ENCODE results near the gene TMEM39B. TPM values are rescaled to one million over a fixed set of nuclear protein-coding genes. Genes with fewer than 3 reads are reported as not detected.

Gene TMEM39B
- total and polyA plus RNA-seq, 8 donors = 2.2 to 9.7 (median 4.7) TPM; not detected in 1

- Histone ChIP-seq H3K27me3 (no peaks in the 10 kb centered on the region), H3K4me1 (peaks cover 8 to 60% (median 33%) of the 10 kb centered on the region in 4 donors), H3K36me3 (peaks cover 0 to 19% (median 11%) of the 10 kb centered on the region in 4 donors), H3K27ac (peak overlapping the region in 3 of 5 donors; percentile 21 to 56 (median 49)), H3K4me3 (no peak overlapping the region), H3K9me3 (no peaks in the 10 kb centered on the region)
- WGBS, 5 donors = 42 to 61% (median 50%) methylated on average over 8 of the region's 8 CpGs
- DNase-seq = no peak
- TF ChIP-seq EP300 (IDR thresholded peaks at IDR 0.05) (no peak), CTCF (IDR thresholded peaks at IDR 0.05) (no peak), POLR2A (IDR thresholded peaks at IDR 0.05) (no peak), POLR2AphosphoS5 (IDR thresholded peaks at IDR 0.05) (no peak)
- intact Hi-C loops (cut with DNase I; ENCODE audit: low total_unique reads) = no loop called here
These were observed 41.0 kb upstream of the TMEM39B start for GRCh38 chr1:32031578-32032274.

GRCh38 chr1:32032275-32032615 is 40.5 kb upstream of the TMEM39B start:
- intact Hi-C loops (cut with DNase I; ENCODE audit: low total_unique reads) = no loop called here
- TF ChIP-seq POLR2A (IDR thresholded peaks at IDR 0.05) = no peak
- no peak for TF ChIP-seq CTCF (IDR thresholded peaks at IDR 0.05)
- TF ChIP-seq EP300 (IDR thresholded peaks at IDR 0.05) = no peak
- TF ChIP-seq POLR2AphosphoS5 (IDR thresholded peaks at IDR 0.05) = no peak
- H3K4me3 ChIP-seq = no peak overlapping the region
- no peaks in the 10 kb centered on the region for H3K27me3 ChIP-seq
- peaks cover 0 to 24% (median 11%) of the 10 kb centered on the region in 4 donors for H3K36me3 ChIP-seq
- WGBS, 5 donors = 28 to 41% (median 35%) methylated on average over 2 of the region's 2 CpGs
- no peak for DNase-seq
- H3K9me3 ChIP-seq = no peaks in the 10 kb centered on the region
- H3K4me1 ChIP-seq = peaks cover 8 to 56% (median 30%) of the 10 kb centered on the region in 4 donors
- H3K27ac ChIP-seq = peak overlapping the region in 2 of 5 donors; percentile 49 to 56

- WGBS, 5 donors = 87 to 95% (median 92%) methylated on average over 3 of the region's 3 CpGs
- Histone ChIP-seq H3K27ac (no peak overlapping the region), H3K27me3 (no peaks in the 10 kb centered on the region), H3K9me3 (no peaks in the 10 kb centered on the region), H3K4me1 (peaks cover 8 to 33% (median 23%) of the 10 kb centered on the region in 4 donors), H3K4me3 (no peak overlapping the region), H3K36me3 (peaks cover 0 to 48% (median 11%) of the 10 kb centered on the region in 4 donors)
- intact Hi-C loops (cut with DNase I; ENCODE audit: low total_unique reads) = no loop called here
- DNase-seq = no peak
- TF ChIP-seq EP300 (IDR thresholded peaks at IDR 0.05) (no peak), CTCF (IDR thresholded peaks at IDR 0.05) (no peak), POLR2AphosphoS5 (IDR thresholded peaks at IDR 0.05) (no peak), POLR2A (IDR thresholded peaks at IDR 0.05) (no peak)
These were observed 37.6 kb upstream of the TMEM39B start for GRCh38 chr1:32035119-32035518.

- Histone ChIP-seq H3K27ac (no peak overlapping the region), H3K9me3 (no peaks in the 10 kb centered on the region), H3K27me3 (no peaks in the 10 kb centered on the region), H3K4me1 (peaks cover 0 to 4% (median 0%) of the 10 kb centered on the region in 4 donors), H3K36me3 (peaks cover 0 to 61% (median 0%) of the 10 kb centered on the region in 4 donors), H3K4me3 (no peak overlapping the region)
- intact Hi-C loops (cut with DNase I; ENCODE audit: low total_unique reads) = no loop called here
- no peak for TF ChIP-seq POLR2A (IDR thresholded peaks at IDR 0.05)
- TF ChIP-seq POLR2AphosphoS5 (IDR thresholded peaks at IDR 0.05) = no peak
- TF ChIP-seq CTCF (IDR thresholded peaks at IDR 0.05) = no peak
- TF ChIP-seq EP300 (IDR thresholded peaks at IDR 0.05) = no peak
- WGBS, 5 donors = 76 to 93% (median 89%) methylated on average over 3 of the region's 3 CpGs
- peak in 1 of 2 donors; percentile 54 for DNase-seq
These were observed 32.0 kb upstream of the TMEM39B start for GRCh38 chr1:32040711-32041110.
